GM21390 (cell line): ENCODE data around the gene EHMT1.
"Not testable (repeated sequence)": the region's sequence is repeated elsewhere in the genome, so short reads cannot be mapped to it uniquely, and the experiment has no call there.

ENCODE experiments used
- ATAC-seq: cut with Tn5 transposase; IDR thresholded peaks from one replicate; pipeline ENCODE4 v1.9.1; 2021; ENCODE audit not compliant: unreplicated experiment

The EHMT1 gene

GRCh38 chr9:137880160-137880975 lies 261.6 kb downstream of the EHMT1 start:
- no peak for ATAC-seq

GRCh38 chr9:137880976-137881530 lies 262.2 kb downstream of the EHMT1 start:
- ATAC-seq: no peak

- ATAC-seq: no peak
These were observed 263.0 kb downstream of the EHMT1 start for GRCh38 chr9:137881591-137882505.

DNA sequence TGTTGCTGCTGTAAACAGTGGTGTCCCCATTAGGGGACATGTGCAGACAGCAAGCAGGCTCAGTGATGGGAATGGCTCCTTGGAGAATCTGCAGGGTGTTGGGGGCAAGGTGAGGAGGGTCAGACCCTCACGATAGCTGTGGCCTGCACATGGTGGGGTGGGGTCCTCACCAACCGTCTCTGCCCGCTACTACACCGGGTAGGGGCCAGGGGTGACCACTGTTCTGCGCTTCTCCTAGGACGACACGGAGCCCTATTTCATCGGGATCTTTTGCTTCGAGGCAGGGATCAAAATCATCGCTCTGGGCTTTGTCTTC lies 263.7 kb downstream of the EHMT1 start:
- ATAC-seq: no peak

DNA sequence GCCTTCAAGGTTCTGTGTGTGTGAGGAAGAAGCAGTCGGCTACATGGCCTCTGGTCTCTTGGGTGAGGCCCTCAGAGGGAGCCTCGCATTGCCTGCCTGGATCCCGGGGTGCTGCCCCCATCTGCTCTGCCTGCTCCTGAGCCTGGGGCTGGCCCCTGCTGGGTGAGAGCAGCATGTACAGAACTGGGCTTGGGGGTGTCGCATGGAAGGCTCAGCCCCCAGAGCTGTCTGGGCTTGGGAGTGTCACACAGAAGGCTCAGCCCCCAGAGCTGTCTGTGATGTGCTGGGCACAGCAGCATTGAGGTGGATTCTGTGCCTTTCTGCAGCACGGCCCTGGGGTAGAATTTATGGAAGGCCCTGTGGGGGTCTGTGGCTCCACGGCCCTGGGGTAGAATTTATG lies 265.2 kb downstream of the EHMT1 start:
- ATAC-seq: not testable (repeated sequence)

GRCh38 chr9:137884547-137884946 lies 265.7 kb downstream of the EHMT1 start:
- ATAC-seq: not testable (repeated sequence)

GRCh38 chr9:137885121-137885520 lies 266.3 kb downstream of the EHMT1 start:
- ATAC-seq: not testable (repeated sequence)
